Hematopoietic multipotent progenitor cell treated with erythropoietin and hydrocortisone succinate and interleukin-3 and kit ligand, for 17 days (in vitro differentiated cells): ENCODE results near the gene COPS4.
"Not testable (repeated sequence)": the region's sequence is repeated elsewhere in the genome, so short reads cannot be mapped to it uniquely, and the experiment has no call there.

Experiments used
- DNase-seq: peaks from one replicate; pipeline ENCODE4 v3.0.0-alpha.2; 2015; ENCODE audit warnings: low spot score

COPS4 gene

GRCh38 chr4:83023599-83023998 lies 11.4 kb upstream of the COPS4 start:
- DNase-seq: not testable (repeated sequence)

- no peak for DNase-seq
Measured at GRCh38 chr4:83024233-83024632, 10.8 kb upstream of the COPS4 start.

GRCh38 chr4:83025563-83025962 lies 9.4 kb upstream of the COPS4 start:
- no peak for DNase-seq

- no peak for DNase-seq
Measured at GRCh38 chr4:83028976-83029375, 6.0 kb upstream of the COPS4 start.

- DNase-seq: no peak
Measured at GRCh38 chr4:83029688-83030087, 5.3 kb upstream of the COPS4 start.

GRCh38 chr4:83036991-83037665 lies 2.1 kb downstream of the COPS4 start:
- peak; percentile 42 for DNase-seq

- no peak for DNase-seq
Measured at GRCh38 chr4:83040269-83040668, 5.3 kb downstream of the COPS4 start.

- DNase-seq: not testable (repeated sequence)
Measured at GRCh38 chr4:83043157-83043556, 8.2 kb downstream of the COPS4 start.

- no peak for DNase-seq
Measured at GRCh38 chr4:83043801-83044407, 8.9 kb downstream of the COPS4 start.

GRCh38 chr4:83046693-83047473 lies 11.9 kb downstream of the COPS4 start:
- DNase-seq: no peak

- not testable (repeated sequence) for DNase-seq
Measured at GRCh38 chr4:83048781-83049180, 13.8 kb downstream of the COPS4 start.

- DNase-seq: no peak
Measured at GRCh38 chr4:83054928-83055327, 19.9 kb downstream of the COPS4 start.

GRCh38 chr4:83062739-83063138 lies 27.8 kb downstream of the COPS4 start:
- no peak for DNase-seq

GRCh38 chr4:83065266-83065665 lies 30.3 kb downstream of the COPS4 start:
- no peak for DNase-seq

- DNase-seq: no peak
Measured at GRCh38 chr4:83067058-83067639, 32.2 kb downstream of the COPS4 start.

GRCh38 chr4:83071116-83071515 lies 36.1 kb downstream of the COPS4 start:
- DNase-seq: no peak

- peak; percentile 76 for DNase-seq
Measured at GRCh38 chr4:83074086-83074704, 39.2 kb downstream of the COPS4 start.

GRCh38 chr4:83074783-83075182 lies 39.8 kb downstream of the COPS4 start:
- DNase-seq: not testable (repeated sequence)

GRCh38 chr4:83075311-83076095 lies 40.5 kb downstream of the COPS4 start:
- no peak for DNase-seq

- DNase-seq: no peak
Measured at GRCh38 chr4:83080561-83080960, 45.6 kb downstream of the COPS4 start.

GRCh38 chr4:83082777-83083176 lies 47.8 kb downstream of the COPS4 start:
- no peak for DNase-seq
